GM12872 (cell line): ENCODE measurements around the gene TFDP3.

ENCODE experiments used
- TF ChIP-seq, protein P1 (sequence below): IDR thresholded peaks from 3 replicates; pipeline ENCODE4 v1.5.1; 2011; ENCODE audit warnings: low read depth, mild to moderate bottlenecking, low read length, moderate library complexity; ENCODE audit not compliant: insufficient read depth

Gene TFDP3

DNA sequence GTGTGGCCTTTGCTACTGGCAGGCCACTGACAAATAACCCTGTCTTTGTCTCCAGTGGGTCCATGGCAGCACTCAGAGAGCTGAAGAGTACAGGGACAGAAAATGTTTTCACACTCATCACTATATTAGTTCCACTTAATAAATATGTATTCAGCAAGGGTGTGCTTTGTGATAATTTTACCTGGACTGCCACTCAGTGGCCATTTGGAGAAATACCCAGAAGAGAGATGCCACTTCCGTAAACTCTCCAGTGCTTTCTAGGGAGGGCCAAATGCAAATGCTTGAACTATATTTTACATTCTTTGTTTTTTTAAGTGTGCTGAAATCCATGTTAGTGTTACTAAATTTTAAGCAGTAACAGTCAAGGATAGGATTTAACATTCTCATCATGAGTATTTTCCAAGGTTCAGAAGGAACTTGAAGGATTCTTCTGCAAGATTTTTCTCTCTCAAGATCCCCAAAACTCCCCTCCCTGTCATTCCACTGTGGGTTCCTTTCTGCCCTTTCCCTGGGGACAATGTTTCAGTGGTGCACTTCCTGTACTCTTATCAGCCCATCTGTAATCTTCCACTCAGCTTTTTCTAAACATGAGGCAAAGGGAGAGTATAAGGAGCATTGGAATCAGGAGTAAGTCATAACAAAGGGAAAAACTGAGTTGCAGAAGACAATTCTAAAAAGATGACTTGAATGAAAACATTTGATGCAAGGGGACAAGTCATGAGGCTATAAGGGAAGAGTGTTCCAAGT lies 46.0 kb downstream of the TFDP3 start:
- TF ChIP-seq, protein P1, sequence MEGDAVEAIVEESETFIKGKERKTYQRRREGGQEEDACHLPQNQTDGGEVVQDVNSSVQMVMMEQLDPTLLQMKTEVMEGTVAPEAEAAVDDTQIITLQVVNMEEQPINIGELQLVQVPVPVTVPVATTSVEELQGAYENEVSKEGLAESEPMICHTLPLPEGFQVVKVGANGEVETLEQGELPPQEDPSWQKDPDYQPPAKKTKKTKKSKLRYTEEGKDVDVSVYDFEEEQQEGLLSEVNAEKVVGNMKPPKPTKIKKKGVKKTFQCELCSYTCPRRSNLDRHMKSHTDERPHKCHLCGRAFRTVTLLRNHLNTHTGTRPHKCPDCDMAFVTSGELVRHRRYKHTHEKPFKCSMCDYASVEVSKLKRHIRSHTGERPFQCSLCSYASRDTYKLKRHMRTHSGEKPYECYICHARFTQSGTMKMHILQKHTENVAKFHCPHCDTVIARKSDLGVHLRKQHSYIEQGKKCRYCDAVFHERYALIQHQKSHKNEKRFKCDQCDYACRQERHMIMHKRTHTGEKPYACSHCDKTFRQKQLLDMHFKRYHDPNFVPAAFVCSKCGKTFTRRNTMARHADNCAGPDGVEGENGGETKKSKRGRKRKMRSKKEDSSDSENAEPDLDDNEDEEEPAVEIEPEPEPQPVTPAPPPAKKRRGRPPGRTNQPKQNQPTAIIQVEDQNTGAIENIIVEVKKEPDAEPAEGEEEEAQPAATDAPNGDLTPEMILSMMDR, result peak; percentile 36; the same call in 1 of the 3 replicates
